GM19193 (cell line): Measurements from ENCODE around the gene DNAJC24.

ENCODE experiments used
- POLR2A ChIP-seq: IDR thresholded peaks from 4 replicates; pipeline ENCODE4 v1.6.1; 2011; ENCODE audit not compliant: insufficient read depth, insufficient read length; ENCODE audit errors: extremely low read depth

The DNAJC24 gene, protein sequence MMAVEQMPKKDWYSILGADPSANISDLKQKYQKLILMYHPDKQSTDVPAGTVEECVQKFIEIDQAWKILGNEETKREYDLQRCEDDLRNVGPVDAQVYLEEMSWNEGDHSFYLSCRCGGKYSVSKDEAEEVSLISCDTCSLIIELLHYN

GRCh38 chr11:31369348-31370329, at the start of gene DNAJC24, which contains the start of gene DCDC1:
DNAJC24 (plus strand) TSS chr11:31369860; CDS start chr11:31370749, 889 bp downstream.
DCDC1 (minus strand) TSS chr11:31369739; CDS start chr11:31328280, 41,459 bp downstream.
- peak; percentile 90 for TF ChIP-seq POLR2A

- TF ChIP-seq POLR2A: no peak
Observed at GRCh38 chr11:31323145-31323544, 46.5 kb upstream of the DNAJC24 start.

DNA sequence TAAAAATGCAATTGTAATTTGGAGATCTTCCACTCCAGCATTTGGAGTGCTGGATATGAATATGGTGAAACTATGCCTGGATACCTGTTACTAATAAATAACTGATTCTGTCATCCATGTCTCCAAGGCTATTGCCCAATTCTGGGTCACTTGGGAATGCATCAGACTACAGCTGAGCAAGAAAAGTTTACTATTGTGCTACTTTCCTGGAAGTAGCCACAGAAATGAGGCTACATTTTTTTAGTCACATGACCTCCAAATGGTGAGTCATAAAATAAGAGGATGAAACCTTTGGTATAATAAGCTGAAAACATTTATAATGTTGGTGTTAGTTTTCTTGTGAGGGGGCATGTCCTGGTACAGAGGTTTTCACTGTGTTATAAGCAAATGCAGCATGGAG, 44.5 kb upstream of the DNAJC24 start:
- no peak for TF ChIP-seq POLR2A

- no peak for TF ChIP-seq POLR2A
Observed at GRCh38 chr11:31326470-31327148, 43.1 kb upstream of the DNAJC24 start.

DNA sequence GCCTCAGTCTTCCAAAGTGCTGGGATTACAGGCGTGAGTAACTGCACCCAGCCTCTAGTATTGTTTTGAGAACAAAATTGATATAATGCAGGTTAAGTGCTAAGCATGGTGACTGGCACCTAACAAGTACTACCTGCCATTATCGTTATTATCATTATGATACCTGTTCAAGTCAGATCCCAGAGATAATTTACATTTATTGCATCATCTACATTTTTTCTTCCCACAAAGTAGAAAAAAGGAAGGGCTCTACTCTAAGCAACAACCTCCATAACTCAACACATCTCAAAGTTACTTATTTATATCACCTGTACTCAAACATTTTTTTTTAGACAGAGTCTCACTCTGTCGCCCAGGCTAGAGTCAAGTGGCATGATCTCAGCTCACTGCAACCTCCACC, 42.2 kb upstream of the DNAJC24 start:
- no peak for TF ChIP-seq POLR2A

DNA sequence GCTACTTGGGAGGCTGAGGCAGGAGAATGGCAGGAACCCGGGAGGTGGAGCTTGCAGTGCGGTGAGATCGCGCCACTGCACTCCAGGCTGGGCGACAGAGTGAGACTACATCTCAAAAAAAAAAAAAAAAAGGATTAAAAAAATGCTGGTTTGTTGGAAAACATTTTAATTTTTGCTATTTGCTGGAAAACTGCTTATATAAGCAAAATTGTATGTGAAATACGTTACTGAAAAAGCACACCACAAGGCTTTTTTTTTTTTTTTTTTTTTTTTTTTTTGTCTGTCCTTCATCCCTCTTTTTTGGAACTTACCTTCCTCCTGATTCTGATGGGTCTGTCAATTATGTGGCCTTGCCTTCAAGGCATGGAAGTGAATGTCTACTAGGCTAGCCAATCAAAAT, 41.0 kb upstream of the DNAJC24 start:
- TF ChIP-seq POLR2A: no peak

DNA sequence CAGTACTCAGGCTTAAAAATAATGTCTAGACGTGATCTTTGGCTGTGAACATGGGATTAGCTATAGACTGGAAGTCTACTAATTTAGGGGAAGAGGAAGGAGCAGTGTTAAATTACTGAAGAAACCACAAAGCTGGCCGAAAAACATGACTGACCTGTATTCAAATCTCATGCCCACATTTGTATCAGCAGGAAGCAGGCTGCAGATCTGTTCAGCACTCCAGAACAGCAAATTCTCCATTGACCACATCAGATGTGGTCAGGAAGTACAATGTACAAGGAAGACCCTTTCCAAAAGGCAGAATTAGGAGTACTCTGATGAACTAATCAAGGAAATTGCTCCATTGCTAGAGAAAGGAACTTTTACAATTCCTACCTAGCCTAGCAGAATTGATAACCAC, 31.9 kb upstream of the DNAJC24 start:
- no peak for TF ChIP-seq POLR2A

DNA sequence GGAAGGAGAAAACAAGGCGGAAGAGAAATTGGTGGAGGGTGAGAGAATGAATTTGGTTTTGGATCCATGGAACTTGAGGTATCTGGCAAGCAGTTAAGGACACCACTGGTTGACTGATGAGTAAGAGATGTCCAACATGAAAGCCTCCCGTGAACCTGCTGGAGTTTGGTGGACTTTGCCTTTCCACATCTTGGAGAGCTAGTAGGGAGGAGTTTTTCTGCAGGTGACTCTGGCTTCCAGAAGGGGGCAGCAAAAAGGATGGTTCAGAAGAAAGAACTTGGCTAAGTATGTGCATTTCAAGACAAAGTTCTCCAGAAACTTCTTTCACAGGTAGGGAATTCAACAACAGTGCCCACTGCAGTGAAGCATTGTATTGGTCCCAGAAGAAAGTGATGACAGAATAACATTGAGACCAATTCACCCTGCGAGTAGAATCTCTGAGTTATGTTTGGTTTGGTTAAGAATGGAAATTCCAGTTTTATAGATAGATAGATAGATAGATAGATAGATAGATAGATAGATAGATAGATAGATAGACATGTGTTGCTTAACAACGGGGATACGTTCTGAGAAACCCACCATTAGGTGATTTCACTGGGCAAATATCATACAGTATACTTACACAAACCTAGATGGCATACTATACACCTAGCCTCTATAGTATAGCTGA, 28.6 kb upstream of the DNAJC24 start:
- no peak for TF ChIP-seq POLR2A

DNA sequence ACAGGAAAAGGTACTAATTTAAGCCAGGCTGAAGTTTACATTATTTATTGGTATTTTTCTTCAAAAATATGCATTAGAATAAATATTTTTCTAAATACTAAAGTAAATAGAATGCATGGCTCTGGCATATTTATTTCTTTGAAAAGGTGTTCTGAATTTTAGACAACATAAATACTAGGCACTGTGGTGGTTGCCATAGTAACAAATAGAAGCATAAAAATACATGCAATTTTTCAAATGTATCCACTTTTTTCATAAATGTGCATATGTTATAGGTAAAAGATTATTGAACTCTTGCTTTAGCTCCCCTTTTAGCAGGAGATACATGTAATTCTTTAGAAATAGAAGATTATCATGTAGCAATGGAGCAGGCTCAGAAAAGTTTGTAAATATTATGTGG, 18.5 kb upstream of the DNAJC24 start:
- TF ChIP-seq POLR2A: no peak

GRCh38 chr11:31355131-31355530, 14.5 kb upstream of the DNAJC24 start:
- no peak for TF ChIP-seq POLR2A

DNA sequence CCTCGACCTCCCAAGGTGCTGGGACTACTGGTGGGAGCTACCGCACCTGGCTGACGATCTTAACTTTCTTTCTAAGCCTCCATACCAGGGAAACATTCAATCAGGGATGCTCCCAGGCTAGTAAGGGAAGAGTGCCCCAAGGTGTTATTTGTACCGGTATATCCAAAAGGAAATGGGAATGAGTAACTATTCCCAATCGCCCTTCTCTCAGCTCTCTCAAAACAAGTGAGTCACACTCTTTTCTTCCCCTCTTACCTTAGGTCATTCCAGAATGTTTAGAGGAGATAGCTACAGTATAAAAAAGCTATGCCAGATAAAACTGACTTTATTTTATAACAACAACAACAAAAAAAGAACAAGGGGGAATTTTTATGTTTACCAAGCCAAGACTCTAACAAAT, 13.8 kb upstream of the DNAJC24 start:
- no peak for TF ChIP-seq POLR2A

DNA sequence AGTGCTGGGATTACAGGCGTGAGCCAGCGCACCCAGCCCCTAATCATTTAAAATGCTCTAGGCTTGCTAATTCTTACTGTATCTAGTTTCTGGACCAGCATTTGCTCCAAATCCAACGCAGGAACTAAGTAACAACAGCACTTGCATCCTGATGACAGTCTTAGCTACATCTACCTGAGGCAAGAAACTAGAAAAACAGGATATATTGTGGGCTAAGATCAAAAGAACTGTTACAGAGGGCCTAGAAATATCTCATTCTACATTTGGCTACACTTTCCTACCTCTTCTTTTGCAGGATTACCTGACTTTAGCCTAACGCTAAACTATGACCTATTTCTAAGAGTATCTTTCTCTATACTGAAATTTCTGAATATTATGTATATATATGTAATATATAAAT, 7.9 kb upstream of the DNAJC24 start:
- no peak for TF ChIP-seq POLR2A

DNA sequence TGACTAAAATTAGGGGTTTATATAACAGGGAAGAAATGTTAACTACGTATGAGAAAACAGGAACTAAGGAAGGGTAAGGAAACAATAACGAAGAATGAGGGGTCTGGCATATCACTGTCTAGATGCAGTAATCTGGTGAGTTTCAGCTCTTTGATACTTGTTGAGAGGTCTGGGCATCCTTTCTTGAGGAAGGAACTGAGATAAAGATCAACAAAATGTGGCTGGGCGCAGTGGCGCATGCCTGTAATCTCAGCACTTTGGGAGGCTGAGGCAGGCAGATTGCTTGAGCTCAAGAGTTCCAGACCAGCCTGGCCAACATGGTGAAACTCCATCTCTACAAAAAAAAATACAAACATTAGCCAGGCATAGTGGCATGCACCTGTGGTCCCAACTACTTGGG, 2.9 kb upstream of the DNAJC24 start:
- no peak for TF ChIP-seq POLR2A

- no peak for TF ChIP-seq POLR2A
Observed at GRCh38 chr11:31375879-31376278, 6.2 kb downstream of the DNAJC24 start.

DNA sequence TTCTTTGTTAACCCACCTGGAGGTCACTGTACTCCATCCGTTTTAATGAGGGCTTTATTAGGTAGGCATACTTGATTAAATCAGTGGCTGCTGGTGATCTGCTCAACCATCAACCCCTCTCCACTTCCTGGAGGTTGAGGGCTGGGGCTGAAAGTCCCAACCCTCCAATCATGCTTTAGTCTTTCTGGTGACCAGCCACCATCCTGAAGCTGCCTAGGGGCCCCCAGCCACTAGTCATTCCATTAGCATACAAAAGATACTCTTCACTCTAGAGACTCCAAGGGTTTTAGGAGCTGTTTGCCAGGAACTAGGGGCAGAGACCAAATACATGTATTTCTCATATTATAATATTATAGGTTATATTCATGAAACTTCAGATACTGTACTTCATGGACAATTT, 13.5 kb downstream of the DNAJC24 start:
- TF ChIP-seq POLR2A: no peak
